NCI-H1105 (cell line): ENCODE measurements around the gene MYLIP.

Source experiments
- DNase-seq: peaks from one replicate; lab custom pipeline; 2025; lab: John Stamatoyannopoulos, UW

MYLIP gene

DNA sequence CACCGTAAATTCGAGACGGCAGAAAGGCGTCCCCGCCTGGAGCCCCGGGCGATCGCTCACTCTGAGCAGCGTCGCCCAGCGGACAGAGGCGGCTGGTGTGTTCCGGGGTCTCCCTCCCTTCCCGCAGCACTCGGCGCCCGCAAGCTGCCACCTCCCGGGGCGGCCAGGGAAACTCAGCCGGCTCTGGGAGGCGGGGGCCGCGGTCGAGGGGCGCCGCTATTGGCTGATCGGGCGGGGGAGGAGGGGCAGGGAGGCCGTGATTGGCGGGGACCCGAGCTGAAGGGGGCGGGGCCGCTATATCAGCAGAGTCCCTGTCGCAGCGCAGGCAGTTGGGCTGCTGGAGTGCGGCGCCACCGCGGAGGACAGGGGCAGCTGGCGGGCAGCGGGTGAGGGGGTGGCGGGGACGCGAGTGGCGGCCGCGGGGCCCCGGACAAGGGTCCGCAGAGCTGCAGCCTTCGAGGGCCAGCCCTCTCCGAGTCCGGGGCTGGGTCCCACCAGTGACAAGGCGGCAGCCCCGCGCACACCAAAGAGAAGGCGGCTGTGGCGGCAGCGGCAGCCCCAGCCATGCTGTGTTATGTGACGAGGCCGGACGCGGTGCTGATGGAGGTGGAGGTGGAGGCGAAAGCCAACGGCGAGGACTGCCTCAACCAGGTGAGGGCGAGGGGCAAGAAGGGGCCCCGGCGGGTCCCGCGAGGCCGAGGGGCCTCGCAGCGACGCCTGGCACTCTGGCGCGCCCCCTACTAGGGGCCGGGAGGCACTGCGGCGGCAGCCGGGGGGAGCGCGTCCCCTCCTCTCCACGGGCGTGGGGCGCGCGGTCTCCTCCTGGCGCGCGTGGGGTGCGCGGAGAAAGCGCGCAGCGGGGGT, at the start of gene MYLIP:
MYLIP (plus strand) TSS at position 328 of the 864 bp plus-strand sequence; CDS start at position 565, 237 bp downstream.
- peak; percentile 96 for DNase-seq

DNA sequence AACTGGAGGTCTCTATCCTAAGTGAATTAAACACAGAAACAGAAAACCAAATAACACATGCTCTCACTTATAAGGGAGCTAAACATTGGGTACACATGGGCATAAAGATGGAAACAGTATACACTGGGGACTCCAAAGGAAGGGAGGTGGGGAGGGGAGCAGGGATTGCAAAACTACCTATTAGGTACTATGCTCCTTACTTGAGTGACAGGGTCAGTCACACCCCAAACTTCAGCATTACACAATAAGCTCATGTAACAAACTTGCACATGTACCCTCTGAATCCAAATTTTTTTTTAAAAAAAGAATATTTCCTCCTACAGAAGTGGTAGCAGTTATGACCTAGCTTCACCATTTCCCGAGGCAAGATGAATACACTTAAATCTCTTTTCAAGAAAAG, 49.5 kb upstream of the MYLIP start:
- no peak for DNase-seq

DNA sequence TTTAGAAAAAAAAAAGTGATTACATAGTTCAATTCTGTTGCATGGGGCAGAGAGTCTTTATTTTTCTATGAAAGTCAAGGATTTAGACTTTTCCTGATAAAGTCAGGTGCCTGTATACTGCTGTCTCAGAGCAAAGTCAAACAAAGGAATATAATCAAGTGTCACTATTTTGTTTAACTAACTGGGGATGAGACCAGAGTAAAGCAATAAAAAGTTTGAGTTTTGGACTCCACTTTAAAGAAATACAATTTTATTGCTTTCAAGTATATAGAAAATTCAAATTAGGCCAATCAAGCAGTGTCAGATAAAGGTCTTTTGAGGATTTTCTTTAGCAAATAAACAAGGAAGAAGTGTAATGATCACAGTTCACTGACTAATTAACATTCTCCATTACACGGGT, 48.7 kb upstream of the MYLIP start:
- no peak for DNase-seq

DNA sequence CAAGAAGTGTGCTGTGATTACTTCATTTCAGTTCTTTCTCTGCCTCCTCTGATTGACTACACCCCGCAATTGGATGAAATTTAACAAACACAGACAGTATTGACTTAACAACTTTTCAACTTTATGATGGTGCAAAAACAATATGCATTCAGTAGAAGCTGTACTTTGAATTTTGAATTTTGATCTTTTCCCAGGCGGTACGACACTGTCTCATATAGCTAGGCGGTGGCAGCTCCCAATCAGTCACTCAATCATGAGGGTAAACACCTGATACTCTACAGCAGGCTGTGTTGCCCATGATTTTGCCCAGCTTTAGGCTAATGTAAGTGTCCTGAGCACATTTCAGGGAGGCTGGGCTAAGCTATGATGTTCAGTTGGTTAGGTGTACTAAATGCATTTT, 47.6 kb upstream of the MYLIP start:
- DNase-seq, result no peak

DNA sequence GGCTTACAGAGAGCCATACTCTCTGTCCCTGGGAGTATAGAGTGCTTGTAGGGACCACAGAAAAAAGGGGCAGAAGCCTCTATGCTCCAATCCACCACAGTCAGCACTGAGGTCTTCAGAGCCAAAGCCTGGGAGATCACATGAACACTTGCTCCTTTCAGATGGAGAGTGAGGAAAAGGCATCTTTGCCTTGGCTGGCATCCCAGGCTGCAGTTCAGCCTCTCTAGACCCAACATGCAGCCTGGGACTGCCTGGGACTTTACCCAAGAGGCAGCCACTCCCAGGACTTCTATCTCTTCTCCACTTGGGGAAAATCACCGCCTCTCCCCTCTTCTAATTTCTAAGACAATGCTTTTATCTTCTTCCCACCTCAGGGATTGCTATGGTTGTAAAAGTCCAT, 46.5 kb upstream of the MYLIP start:
- DNase-seq, result no peak

DNA sequence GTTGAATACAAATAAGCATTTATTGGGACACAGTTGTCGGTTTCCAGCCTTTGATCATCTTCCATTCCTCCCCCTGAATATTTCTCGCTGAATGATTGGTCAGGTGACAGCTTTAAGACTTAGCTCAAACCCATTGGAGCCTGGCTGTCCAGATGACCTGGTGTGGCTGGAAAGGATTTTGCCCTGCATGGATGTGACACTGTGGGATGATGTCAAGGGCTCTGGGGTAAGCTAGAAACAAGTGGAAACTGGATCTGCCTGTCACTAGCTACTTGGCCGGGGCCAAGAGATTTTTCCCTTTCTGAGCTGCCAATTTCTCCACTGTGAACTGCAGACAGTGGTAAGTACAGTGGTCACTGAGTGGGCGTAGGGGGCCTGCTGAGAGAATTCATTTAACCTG, 41.9 kb upstream of the MYLIP start:
- no peak for DNase-seq

DNA sequence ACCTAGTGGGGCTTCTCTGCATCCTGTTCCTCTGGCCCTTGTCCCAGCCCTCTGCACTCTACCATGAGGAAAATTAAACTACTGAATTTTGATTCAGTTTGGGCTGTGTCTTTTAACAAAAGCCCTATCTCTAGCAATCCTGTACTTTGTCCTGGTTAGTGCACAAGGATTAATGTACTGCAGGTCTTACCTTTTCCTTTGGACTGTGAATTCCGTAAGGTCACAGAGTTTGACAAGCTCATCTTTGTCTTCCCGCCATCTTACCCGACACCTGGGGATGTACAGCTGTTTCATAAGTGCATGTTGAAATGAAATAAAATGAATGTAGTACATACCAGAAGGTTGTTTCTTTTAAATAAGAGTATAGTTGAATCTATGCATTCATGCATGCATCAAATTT, 41.5 kb upstream of the MYLIP start:
- DNase-seq, result no peak

DNA sequence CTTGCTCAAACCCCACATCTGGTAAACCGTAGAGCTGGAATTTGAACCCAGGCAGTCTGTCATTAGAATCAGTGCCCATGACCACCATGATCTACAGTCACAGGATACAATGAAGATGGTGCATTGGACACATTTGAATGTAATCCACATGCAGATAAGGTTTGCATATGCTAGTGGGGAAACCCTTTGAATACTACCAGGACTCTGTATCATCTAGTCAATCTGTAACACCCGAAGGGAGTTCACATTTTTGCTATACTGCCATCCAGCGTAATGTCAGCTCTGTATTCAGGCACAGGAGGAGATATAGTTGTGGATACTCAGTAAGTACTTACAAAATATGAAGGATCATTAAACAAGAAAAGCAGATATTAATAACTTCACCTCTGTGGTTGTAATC, 40.5 kb upstream of the MYLIP start:
- no peak for DNase-seq

DNA sequence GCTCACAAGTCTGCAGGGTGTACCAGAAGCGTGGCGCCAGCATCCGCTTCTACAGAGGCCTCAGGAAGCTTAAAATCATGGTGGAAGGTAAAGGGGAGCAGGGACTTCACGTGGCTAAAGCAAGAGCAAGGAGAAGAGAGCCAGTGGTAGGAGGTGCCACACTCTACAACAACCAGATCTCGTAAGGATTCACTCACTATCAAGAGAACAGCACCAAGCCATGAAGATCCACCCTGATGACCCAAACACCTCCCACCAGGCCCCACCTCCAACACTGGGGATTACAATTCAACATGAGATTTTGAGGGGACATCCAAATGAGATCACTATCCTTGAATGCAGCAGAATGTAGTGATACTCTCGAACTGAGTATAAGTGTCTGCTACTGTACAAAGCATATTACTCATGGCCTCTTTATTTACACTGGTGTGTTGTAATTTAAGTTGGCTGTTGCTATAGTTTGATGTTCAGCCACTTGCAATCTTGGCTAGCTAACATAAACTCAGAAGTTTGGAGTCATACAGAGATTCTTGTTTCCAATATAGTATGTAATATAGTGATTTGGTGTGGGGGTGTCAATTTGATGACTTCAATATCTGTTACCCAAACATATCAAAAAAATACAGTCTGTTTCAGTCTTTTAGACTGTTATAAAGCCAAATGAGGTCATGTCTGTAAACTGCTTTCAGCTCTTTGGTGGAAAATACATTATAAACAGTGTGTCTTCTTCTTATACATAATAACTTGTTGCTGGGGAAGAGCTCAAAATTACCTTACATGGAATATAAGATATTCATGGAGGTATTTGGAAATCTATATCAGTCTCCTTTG, 39.4 kb upstream of the MYLIP start:
- no peak for DNase-seq

DNA sequence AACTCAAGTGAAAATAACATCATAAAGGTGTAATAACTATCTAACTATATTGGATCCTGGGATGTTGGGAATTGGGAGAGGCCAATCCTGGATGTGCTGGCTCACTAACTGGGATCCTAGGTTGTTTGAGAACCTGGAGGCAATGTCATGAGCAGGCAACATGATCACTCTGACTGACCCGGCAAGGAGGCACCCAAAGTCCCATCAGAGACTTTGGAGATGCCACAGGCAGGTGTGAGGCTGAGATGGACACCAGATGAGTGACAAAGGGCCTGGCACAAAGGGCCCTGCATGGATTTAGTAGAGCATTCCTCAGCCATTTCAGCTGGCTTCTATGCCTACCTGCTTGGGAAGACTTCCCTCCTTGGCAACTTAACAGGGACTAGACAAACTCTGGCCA, 38.4 kb upstream of the MYLIP start:
- no peak for DNase-seq

DNA sequence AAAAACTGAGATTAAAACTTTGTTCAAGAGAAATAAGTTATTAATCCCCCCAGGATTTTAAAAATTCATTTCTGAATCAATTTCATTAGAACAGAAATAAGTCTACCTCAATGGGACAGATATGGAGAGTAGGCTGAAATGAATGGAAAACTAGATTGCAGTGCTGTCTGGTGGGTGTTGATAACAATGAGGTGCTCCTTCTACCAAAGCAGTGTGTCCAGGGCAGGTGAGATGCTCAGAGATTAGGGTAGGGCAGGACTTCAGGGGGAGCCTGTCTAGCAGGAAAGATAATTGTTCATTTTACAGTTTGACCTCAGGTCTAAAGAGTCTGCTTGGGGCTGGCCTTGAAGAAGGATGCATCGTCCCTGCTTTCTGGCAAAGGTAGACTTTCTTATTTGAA, 38.0 kb upstream of the MYLIP start:
- DNase-seq, result no peak

DNA sequence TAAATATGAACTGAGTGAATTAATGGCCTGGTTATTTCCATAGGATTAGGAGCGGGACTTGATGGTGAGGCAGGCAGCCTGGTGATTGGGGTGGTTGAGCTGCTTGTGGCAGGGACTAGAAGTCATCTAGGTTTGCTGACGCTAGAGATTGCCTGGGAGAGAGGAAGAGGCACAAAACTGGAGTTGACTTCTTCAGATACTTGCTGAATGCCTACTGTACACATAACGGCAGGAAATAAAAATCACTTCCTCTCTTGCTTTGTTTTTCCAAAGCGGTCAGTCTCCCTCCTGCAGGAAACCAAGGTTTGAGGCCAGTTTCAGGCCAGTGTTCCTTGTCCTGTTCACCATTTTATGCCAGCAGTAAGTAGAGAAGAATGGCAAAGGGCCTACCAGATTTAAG, 36.7 kb upstream of the MYLIP start:
- no peak for DNase-seq

DNA sequence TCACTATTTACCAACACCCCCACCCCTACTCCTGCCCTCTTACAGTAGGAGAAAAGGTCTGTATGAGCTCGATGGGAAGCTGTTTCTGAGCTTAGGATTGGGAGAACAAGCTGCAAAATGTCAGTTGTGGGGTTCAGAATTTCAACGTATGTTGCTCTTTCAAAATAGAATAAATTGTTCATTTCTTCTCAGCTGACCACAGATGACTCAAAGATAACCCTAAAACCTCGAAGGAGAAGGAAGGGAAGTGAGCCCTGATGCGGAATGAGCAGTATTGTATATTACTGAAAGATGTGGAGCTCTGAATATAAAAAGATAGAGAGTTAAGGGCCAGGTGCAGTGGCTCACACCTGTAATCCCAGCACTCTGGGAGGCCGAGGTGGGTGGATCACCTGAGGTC, 35.9 kb upstream of the MYLIP start:
- DNase-seq, result no peak

DNA sequence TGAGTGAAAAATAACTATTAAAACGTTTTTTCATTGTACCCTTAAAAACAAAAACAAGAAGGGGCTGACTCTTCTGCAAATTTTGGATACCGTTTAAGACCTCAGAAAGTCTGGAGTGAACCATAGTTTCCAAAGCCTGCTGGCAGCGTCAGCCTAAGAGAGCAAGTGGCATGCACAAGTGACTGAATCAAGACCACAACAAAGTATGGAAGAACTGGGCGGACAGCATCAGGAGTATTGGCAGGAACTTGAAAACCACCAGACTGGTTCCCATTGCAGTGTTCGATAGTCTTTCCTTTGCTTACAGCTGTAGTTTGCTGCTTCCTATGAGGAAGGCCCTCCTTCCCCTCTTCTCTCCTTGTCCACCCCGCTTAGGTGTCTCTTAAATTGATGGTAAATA, 33.7 kb upstream of the MYLIP start:
- DNase-seq, result no peak

DNA sequence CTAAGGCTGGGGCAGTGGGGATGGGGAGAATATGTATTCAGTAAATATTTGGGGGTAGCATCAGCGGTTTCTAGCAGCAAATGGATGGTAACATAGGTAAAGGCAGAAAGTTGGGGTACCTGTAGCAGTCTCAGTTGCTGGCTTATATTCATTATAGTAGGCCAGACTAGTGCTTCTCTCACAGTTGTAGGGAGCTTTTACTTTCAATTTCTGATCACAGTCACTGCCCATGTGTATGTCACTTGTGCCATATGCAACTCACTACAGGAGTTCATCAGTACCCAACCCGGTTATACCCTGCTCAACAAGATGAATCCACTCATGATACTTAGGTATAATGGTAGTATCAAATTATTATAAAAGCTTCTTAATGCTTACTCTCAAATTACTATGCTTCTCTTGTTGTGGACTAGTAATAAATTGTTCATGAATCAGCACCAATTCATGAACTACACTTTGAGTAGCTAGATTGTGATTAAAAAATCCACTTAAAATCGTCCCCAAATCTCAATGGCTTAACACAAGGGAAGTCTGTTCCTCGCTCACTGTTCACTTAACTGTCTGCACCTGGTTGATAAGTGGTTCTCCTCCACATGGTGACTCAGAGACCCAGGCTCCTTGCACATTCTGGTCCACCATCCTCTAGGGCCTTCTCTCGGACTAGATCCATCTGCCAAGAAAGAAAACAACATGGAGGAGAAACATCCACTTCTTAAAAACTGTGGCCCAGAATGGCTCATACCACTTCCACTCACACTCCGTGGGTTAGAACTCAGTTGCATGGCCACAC, 31.3 kb upstream of the MYLIP start:
- DNase-seq, result no peak

DNA sequence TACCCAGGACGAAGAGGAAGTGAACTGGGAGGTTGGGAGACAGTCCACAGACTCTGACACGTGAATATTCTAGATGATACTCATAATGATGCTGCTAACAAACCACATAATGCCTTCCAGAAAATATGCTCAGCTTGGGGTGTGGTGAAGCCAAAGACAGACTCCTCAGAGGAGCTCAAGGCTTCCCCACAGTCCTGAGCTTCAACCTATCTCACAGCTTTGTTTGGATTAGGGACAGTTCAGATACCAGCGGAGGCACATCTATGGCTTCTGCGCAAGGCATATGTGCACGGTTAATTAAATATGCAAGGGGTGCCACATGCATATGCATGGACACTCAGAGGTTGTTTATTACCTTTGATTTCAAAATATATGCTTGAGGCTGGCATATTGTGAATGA, 30.7 kb upstream of the MYLIP start:
- no peak for DNase-seq

DNA sequence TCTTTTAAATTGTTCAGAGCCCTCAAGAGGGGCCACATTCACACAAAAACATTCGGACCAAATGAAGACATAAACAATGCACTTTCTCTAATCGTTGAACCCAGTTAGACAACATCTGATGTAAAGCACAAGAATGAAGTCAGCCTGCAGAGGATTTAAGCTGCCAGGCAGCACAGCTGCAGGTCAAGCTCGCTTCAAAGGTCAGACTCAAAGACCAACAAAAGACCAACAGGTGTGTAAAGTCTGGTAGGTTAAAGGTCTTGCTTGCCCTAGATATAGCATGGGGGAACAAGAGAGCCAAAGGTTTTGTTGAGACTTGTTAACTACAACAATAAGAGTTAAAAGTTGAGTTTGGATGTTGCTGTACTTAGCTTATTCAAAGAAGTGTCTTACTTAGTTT, 26.7 kb upstream of the MYLIP start:
- DNase-seq, result no peak

DNA sequence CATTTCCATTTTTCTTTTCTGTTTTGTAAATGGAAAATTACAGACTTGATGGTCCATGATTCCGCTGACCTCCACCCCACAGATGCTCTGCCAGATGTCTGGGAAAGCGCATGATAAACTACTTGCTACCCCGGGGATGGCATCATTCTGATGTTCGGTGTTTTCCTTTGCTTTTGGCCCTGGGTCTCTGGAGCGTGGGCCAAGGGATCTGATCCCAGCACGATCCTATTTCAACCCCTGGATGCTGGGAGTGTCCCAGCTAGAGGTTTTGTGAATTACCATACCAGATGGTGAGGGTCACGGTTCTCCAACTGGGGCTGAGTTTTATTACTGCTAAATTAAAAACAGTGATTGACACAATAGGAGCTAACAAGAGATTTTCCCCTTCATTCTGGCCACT, 25.2 kb upstream of the MYLIP start:
- no peak for DNase-seq

DNA sequence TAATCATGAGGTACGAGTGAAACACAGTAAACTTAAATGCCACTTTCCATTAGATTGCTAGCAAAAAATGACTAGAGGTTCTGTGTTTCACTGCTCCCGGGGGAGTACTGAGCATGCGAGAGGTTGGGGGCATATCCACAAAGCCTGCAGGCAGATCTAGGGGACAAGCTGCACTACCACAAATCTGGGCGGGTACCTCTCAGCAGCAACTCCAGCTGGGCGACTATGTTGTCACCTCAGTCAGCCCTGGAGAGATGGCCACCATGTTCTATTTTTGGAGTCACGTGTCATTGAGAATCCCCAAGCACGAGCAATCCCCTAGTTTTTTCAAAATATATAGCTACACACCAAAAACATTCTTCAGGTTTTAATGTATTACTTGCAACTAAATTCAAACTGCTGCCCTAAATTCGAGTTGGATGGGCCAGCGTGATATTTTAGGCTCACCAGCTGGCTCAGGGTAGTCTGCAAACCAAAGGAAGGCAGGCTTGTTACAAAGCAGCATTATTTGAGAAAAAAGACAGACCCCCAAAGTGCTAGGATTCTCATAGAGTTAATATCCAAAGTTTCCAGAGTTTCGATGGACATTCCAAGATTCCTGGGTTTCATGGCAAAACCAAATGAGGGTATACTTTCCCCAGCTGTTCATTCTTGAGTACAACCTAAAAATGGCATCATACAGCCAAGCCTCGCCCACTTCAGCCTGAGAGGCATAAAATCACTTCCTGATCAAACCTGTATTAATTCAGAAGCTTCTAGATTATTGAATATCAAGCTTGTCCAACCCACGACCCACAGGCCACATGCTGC, 24.1 kb upstream of the MYLIP start:
- DNase-seq, result no peak

DNA sequence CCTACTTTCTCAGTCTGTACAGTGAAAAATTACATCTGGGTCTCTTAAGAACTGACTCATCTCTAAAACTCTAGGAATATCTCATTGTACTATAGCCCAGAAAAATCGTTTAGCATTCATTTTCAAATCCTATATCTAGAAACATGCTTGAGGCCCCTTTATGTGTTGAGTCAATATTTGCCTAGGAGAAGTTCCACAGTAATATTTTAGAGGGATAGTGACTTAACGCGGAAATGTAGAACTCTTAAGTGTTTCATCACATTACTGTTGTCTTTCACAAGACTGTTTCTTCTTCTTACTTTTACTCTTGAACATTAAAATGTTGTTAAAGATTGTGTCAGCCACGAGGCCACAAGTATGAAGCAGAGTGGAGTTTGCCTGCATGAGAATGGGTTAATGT, 23.0 kb upstream of the MYLIP start:
- DNase-seq, result no peak

DNA sequence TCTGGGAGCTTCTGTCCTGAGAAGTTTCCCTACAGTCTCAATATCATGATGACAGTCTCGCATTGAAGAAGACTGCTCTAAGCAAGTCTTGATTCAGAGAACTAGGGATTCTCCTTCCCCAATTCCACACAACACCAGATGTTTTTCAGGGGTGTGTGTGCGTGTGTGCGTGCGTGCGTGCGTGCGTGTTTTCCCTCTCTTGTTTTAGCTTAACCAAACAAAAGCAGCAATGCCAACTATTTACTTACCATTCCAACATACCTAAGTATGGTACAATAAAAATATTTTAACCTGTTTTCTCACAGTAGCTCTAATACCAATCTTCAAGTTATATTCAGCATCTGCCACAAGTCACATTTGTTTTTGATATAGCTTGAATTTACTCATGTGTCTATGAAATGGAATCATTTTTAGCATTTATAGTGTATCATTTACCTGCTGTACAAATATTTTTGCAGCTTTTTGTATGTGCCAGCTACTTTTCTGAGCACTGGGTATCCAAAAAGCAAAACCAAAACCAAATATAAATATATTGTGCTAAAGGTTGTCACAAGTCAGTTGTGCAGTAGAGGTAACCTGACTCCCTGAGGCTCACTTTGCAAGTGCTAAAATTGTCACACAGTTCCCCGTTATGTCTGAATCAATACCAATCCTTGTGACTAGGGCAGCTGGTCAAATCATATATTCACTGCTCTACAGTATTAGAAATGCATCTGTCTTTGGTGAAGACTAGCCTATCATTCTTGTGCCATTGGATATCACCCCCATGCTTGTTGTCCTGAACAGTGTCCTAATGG, 21.7 kb upstream of the MYLIP start:
- DNase-seq, result no peak
